Heart left ventricle (tissue), 16 donors: ENCODE data around the gene MCL1. TPM values are rescaled to one million over a fixed set of nuclear protein-coding genes. Genes with fewer than 3 reads are reported as not detected.

Source experiments
- ATAC-seq, 4 donors: fragments of 200-7000 bp; cut with Tn5 transposase; one replicate each; pipeline ENCODE4 v1.9.1; 2020 to 2022; ENCODE audit warnings: moderate library complexity in 4 of 4, mild to moderate bottlenecking in 3 of 4, moderate number of reproducible peaks in 1 of 4
- DNase-seq, 5 donors: peaks; one replicate each; pipeline ENCODE4 v3.0.0-alpha.2; 2020
- H3K27ac ChIP-seq, 12 donors: fragments of 200-600 bp; sonication (generic) in 4 of 12; one replicate each; pipeline versions ENCODE4 v1.5.0 to v1.8.0; 2016 to 2022; ENCODE audit warnings: mild to moderate bottlenecking in 2 of 12
- H3K27me3 ChIP-seq, 9 donors: fragments of 200-600 bp; sonication (generic) in 2 of 9; one replicate each; pipeline versions ENCODE4 v1.5.1 to v1.8.0; 2016 to 2022; ENCODE audit warnings: mild to moderate bottlenecking in 3 of 9
- H3K36me3 ChIP-seq, 9 donors: fragments of 200-600 bp; sonication (generic) in 2 of 9; one replicate each; pipeline versions ENCODE4 v1.5.0 to v1.8.0; 2018 to 2022; ENCODE audit warnings: mild to moderate bottlenecking in 2 of 9
- H3K4me1 ChIP-seq, 12 donors: fragments of 200-600 bp; sonication (generic) in 4 of 12; one replicate each; pipeline versions ENCODE4 v1.5.0 to v1.8.0; 2016 to 2022; ENCODE audit warnings: mild to moderate bottlenecking in 3 of 12
- H3K4me3 ChIP-seq, 12 donors: fragments of 200-600 bp; sonication (generic) in 4 of 12; one replicate each; pipeline versions ENCODE4 v1.5.0 to v1.8.0; 2017 to 2022; ENCODE audit warnings: mild to moderate bottlenecking in 9 of 12, moderate library complexity in 4 of 12
- H3K9me3 ChIP-seq, 12 donors: fragments of 200-600 bp; sonication (generic) in 4 of 12; one replicate each; pipeline versions ENCODE4 v1.5.0 to v1.8.0; 2016 to 2022; ENCODE audit warnings: mild to moderate bottlenecking in 1 of 12
- CTCF ChIP-seq, 12 donors: fragments of 200-600 bp; sonication (generic) in 4 of 12; IDR thresholded peaks; one replicate each; pipeline versions ENCODE4 v1.5.0 to v1.8.0; 2018 to 2022; ENCODE audit warnings: antibody characterized with exemption in 12 of 12, mild to moderate bottlenecking in 5 of 12
- POLR2A ChIP-seq, 2 donors: fragments of 450-650 bp; IDR thresholded peaks; one replicate each; pipeline ENCODE4 v1.6.1; 2017; ENCODE audit warnings: antibody characterized with exemption in 2 of 2, mild to moderate bottlenecking in 2 of 2, moderate library complexity in 2 of 2
- WGBS, 4 donors: extraction: QIAGEN DNeasy Blood & Tissue Kit in 2 of 4; methylation state at CpG; one replicate each; pipeline versions ENCODE4 v1.1.5 to v1.1.7; 2013 to 2018; 5-methylcytosine and 5-hydroxymethylcytosine counted together
- intact Hi-C, 10 donors: fragments of 100-400 bp; cut with DNase I; formaldehyde crosslinking; loops; one replicate each; pipeline versions ENCODE4 v1.11.1 to v1.14.2; 2022
- microRNA-seq, 4 donors: library from miRNA; unstranded; fragments of <30 nt; microRNA quantifications; one replicate each; pipeline versions ENCODE4 to v1.2.0, GENCODE V29; 2017 to 2020
- polyA plus RNA-seq, 2 donors: library from polyadenylated mRNA; stranded (reverse); fragments of 200-250 nt; gene quantifications; one replicate each; pipeline ENCODE4 v1.2.3, GENCODE V29; 2013
- total RNA-seq, 9 donors: library from RNA; depleted of rRNA in 2 of 9; stranded (reverse); fragments of >200 nt in 2 of 9; fragmentation: NEBNext Ultra II Directional in 3 of 9; extraction: Animal tissue kit (Norgen Biotek cat#: 25700) in 3 of 9; gene quantifications; one replicate each; pipeline versions ENCODE4 v1.1.0 to v1.2.4, GENCODE V29; 2016 to 2023
- donor health status: ischemic (EF 13 %, LVEDD 7.1; RV severe dilation, severe dysfunction).
- donor health status: healthy with polysubstance abuse.
- donor health status: DM: no; HTN: yes; CAD: no.
- donor health status: DM: no; HTN: no; CAD: no.
- donor health status: ischemic (EF 25% LVEDD 6.9; RV normal size, moderate dysfunction).
- donor health status: ischemic (EF 25% LVEDD 5.7; RV mildly dilated, moderate dysfunction).
- donor health status: healthy.
- donor health status: DM: yes; HTN: yes; CAD: no.
- donor health status: ischemic (EF 35%, LVEDD 5.7; RV mildly dilated, moderate dysfunction).
- donor health status: nonischemic (EF 11% LVEDD 7.7; RV severe dilation, severe dysfunction).
- donor health status: DM: yes; HTN: yes; CAD: no.
- donor health status: PGD.
- donor health status: ischemic (EF 29% LVEDD 5.4; RV normal size, mild dysfunction).
- donor health status: nonischemic (EF 23%, LVEDD 6.1; RV moderate dilation, normal function).

The MCL1 gene
- total and polyA plus RNA-seq, 11 donors, result 57.1 to 180 (median 104) TPM

DNA sequence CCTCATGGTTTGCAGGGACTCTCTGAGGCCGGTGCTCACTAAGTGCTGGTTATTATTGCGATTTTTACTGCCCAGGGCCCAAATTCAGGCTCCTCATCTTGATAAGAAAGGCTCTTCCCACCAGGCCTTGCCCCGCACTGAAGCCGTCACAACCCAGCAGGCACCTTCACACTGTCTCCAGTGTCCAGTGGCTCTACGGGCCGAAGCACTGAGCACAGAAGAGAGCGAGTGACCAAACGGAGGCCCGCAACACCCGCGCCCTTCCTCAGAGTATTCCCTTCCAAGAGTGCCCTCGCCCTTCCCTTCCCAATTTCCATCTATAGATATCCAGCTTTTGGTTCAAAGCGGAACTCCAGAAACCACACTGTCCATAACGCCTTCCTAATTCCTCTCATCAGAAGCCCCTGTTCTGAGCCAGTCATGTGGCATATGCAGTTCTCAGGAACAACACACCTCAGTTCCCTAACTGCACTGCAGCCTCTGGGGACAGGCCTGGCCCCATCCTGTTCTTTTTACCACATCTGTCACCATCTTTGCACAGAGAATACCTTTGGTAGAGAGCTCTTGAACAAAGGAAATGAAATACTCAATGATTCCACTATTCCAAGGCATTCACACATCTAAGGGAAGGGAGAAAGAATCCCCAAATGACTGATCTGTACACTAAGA lies 48.8 kb downstream of the MCL1 start:
- Histone ChIP-seq H3K9me3 (no peaks in the 10 kb centered on the region), H3K27me3 (no peaks in the 10 kb centered on the region), H3K4me1 (peaks cover 0 to 35% (median 9%) of the 10 kb centered on the region in 12 donors), H3K4me3 (no peak overlapping the region), H3K36me3 (no peaks in the 10 kb centered on the region), H3K27ac (no peak overlapping the region)
- ATAC-seq, result no peak
- 95 to 97% (median 96%) methylated on average over 14 of the region's 14 CpGs for WGBS, 4 donors
- intact Hi-C loops, result loop anchor here in 7 of 10 donors (5.0 to 10.0 kb wide), 5 partner anchors 43 to 276 kb away; partner anchors contain the start of genes TARS2 (in 2 of the 7) and CA14 (in 1 of the 7)
- DNase-seq, result no peak
- no peak for TF ChIP-seq POLR2A (IDR thresholded peaks at IDR 0.05)
- no peak for TF ChIP-seq CTCF (IDR thresholded peaks at IDR 0.05)

- H3K4me1 ChIP-seq, result peaks cover 0 to 23% (median 9%) of the 10 kb centered on the region in 12 donors
- H3K9me3 ChIP-seq, result no peaks in the 10 kb centered on the region
- ATAC-seq (peak in 2 of 4 donors; percentile 3 to 34), DNase-seq (no peak)
- H3K27me3 ChIP-seq, result no peaks in the 10 kb centered on the region
- no peak overlapping the region for H3K4me3 ChIP-seq
- 24 to 41% (median 31%) methylated on average over 4 of the region's 4 CpGs for WGBS, 4 donors
- intact Hi-C loops, result no loop called here
- peak overlapping the region in 2 of 12 donors; percentile 14 to 33 for H3K27ac ChIP-seq
- no peak for TF ChIP-seq POLR2A (IDR thresholded peaks at IDR 0.05)
- TF ChIP-seq CTCF (IDR thresholded peaks at IDR 0.05), result no peak
- no peaks in the 10 kb centered on the region for H3K36me3 ChIP-seq
These were observed 50.4 kb downstream of the MCL1 start for GRCh38 chr1:150529017-150529416.

GRCh38 chr1:150528196-150528595 lies 51.2 kb downstream of the MCL1 start:
- Histone ChIP-seq H3K27me3 (no peaks in the 10 kb centered on the region), H3K4me3 (no peak overlapping the region), H3K4me1 (peaks cover 0 to 19% (median 7%) of the 10 kb centered on the region in 12 donors), H3K27ac (no peak overlapping the region), H3K36me3 (no peaks in the 10 kb centered on the region), H3K9me3 (no peaks in the 10 kb centered on the region)
- ATAC-seq (no peak), DNase-seq (no peak)
- TF ChIP-seq CTCF (IDR thresholded peaks at IDR 0.05) (no peak), POLR2A (IDR thresholded peaks at IDR 0.05) (no peak)
- 92 to 100% (median 96%) methylated on average over 1 of the region's 1 CpG for WGBS, 4 donors
- intact Hi-C loops, result no loop called here

DNA sequence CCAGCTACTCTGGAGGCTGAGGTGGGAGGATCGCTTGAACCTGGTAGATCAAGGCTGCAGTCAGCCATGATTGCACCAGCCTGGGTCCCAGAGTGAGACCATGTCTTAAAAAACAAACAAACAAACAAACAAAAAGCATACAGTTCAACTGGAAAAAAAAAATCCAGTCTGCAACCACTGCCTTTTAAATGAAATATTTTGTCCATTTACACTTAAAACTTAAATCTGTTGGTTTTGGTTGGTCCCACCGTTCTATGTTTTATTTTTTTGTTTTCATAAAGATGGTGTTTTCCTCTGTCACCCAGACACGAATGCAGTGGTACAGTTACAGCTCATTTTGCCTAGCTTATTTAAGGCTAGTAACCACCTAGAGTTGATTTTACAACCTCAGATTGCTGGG lies 54.1 kb downstream of the MCL1 start:
- Histone ChIP-seq H3K27me3 (no peaks in the 10 kb centered on the region), H3K4me3 (no peak overlapping the region), H3K9me3 (no peaks in the 10 kb centered on the region), H3K36me3 (no peaks in the 10 kb centered on the region), H3K4me1 (peaks cover 0 to 10% (median 0%) of the 10 kb centered on the region in 12 donors), H3K27ac (no peak overlapping the region)
- no peak for DNase-seq
- 86 to 90% (median 89%) methylated on average over 3 of the region's 3 CpGs for WGBS, 4 donors
- intact Hi-C loops, result no loop called here
- no peak for ATAC-seq
- TF ChIP-seq CTCF (IDR thresholded peaks at IDR 0.05), result no peak
- no peak for TF ChIP-seq POLR2A (IDR thresholded peaks at IDR 0.05)

Small RNA genes lying within 50 kb of the gene (microRNA-seq; reads per million reads assigned to microRNA genes)
- 0 reads per million in 4 donors for gene MIR4257

Other genes with a start within 250 kb of the MCL1 start
- 10 to 100 TPM; 19.4 to 33.4 (median 25.3) TPM for gene RPRD2, start 215.5 kb downstream of the MCL1 start, total RNA-seq
- 1 to 10 TPM; 6.4 to 8.6 TPM for gene RPRD2, start 215.5 kb downstream of the MCL1 start, polyA plus RNA-seq
- gene TARS2, start 92.2 kb downstream of the MCL1 start, total RNA-seq, result 10 to 100 TPM; 21.9 to 46.5 (median 28.9) TPM
- 10 to 100 TPM; 23.6 to 29.0 TPM for gene TARS2, start 92.2 kb downstream of the MCL1 start, polyA plus RNA-seq
- 10 to 100 TPM; 10.9 to 35.3 (median 15.4) TPM for gene ECM1, start 71.5 kb downstream of the MCL1 start, total RNA-seq
- 10 to 100 TPM; 11.3 to 15.6 TPM for gene ECM1, start 71.5 kb downstream of the MCL1 start, polyA plus RNA-seq
- gene FALEC, start 63.9 kb downstream of the MCL1 start, total RNA-seq, result under 1 TPM in 2 of 9 donors, not detected in 7; 0.51 to 0.96 TPM
- gene FALEC, start 63.9 kb downstream of the MCL1 start, polyA plus RNA-seq, result under 1 TPM; 0.18 to 0.46 TPM
- 10 to 100 TPM; 19.2 to 69.0 (median 40.9) TPM for gene ADAMTSL4, start 30.2 kb downstream of the MCL1 start, total RNA-seq
- gene ADAMTSL4, start 30.2 kb downstream of the MCL1 start, polyA plus RNA-seq, result 10 to 100 TPM; 41.1 to 61.7 TPM
- 100 to 1,000 TPM; 118 to 186 (median 130) TPM for gene ENSA, start 50.0 kb upstream of the MCL1 start, total RNA-seq
- 100 to 1,000 TPM in 1 of 2 donors, 10 to 100 TPM in 1; 74.6 to 122 TPM for gene ENSA, start 50.0 kb upstream of the MCL1 start, polyA plus RNA-seq
- 10 to 100 TPM; 11.4 to 22.1 (median 14.7) TPM for gene GOLPH3L, start 117.5 kb upstream of the MCL1 start, total RNA-seq
- 10 to 100 TPM in 1 of 2 donors, 1 to 10 TPM in 1; 5.5 to 14.4 TPM for gene GOLPH3L, start 117.5 kb upstream of the MCL1 start, polyA plus RNA-seq
- under 1 TPM in 2 of 9 donors, not detected in 7; 0.25 to 0.45 TPM for gene HORMAD1, start 141.3 kb upstream of the MCL1 start, total RNA-seq
- not detected for gene HORMAD1, start 141.3 kb upstream of the MCL1 start, polyA plus RNA-seq
- gene CTSS, start 186.2 kb upstream of the MCL1 start, total RNA-seq, result 100 to 1,000 TPM in 2 of 9 donors, 10 to 100 TPM in 5, 1 to 10 TPM in 2; 5.8 to 306 (median 16.9) TPM
- 10 to 100 TPM in 1 of 2 donors, 1 to 10 TPM in 1; 3.9 to 10.2 TPM for gene CTSS, start 186.2 kb upstream of the MCL1 start, polyA plus RNA-seq
- 10 to 100 TPM in 2 of 9 donors, 1 to 10 TPM in 7; 2.1 to 17.9 (median 6.1) TPM for gene CTSK, start 228.7 kb upstream of the MCL1 start, total RNA-seq
- gene CTSK, start 228.7 kb upstream of the MCL1 start, polyA plus RNA-seq, result 1 to 10 TPM; 2.1 to 2.4 TPM